Activated T-helper 9 cell treated with anti-CD3 and anti-CD28 coated beads, Interleukin-2, amount 50 U/mL, for 16 hours (primary cell): ENCODE measurements around the gene RGS19.

Source experiments
- DNase-seq: peaks from one replicate; pipeline ENCODE4 v3.0.0-alpha.2; 2020; ENCODE audit warnings: low read depth

RGS19 gene

GRCh38 chr20:64107736-64108457, 28.6 kb upstream of the RGS19 start:
- DNase-seq: no peak

GRCh38 chr20:64106981-64107735, 27.8 kb upstream of the RGS19 start, which contains the start of gene NPBWR2:
Gene NPBWR2, minus strand, starts transcription at chr20:64107565. Its CDS starts 734 bp downstream, at chr20:64106831.
- DNase-seq: no peak

GRCh38 chr20:64106435-64106961, 27.2 kb upstream of the RGS19 start:
- DNase-seq: no peak

GRCh38 chr20:64105846-64106434, 26.6 kb upstream of the RGS19 start:
- no peak for DNase-seq

- no peak for DNase-seq
Observed at GRCh38 chr20:64104667-64105451, 25.5 kb upstream of the RGS19 start.

- no peak for DNase-seq
Observed at GRCh38 chr20:64103871-64104666, 24.8 kb upstream of the RGS19 start.

- DNase-seq: no peak
Observed at GRCh38 chr20:64102647-64103354, 23.5 kb upstream of the RGS19 start.

GRCh38 chr20:64101731-64102621, 22.7 kb upstream of the RGS19 start:
- DNase-seq: peak; percentile 47

GRCh38 chr20:64100946-64101688, 21.8 kb upstream of the RGS19 start:
- no peak for DNase-seq

- DNase-seq: no peak
Observed at GRCh38 chr20:64100566-64100888, 21.2 kb upstream of the RGS19 start.

GRCh38 chr20:64099880-64100565, 20.7 kb upstream of the RGS19 start:
- DNase-seq: no peak

- no peak for DNase-seq
Observed at GRCh38 chr20:64099086-64099786, 19.9 kb upstream of the RGS19 start.

- DNase-seq: no peak
Observed at GRCh38 chr20:64098471-64099013, 19.2 kb upstream of the RGS19 start.

- DNase-seq: no peak
Observed at GRCh38 chr20:64096535-64096934, 17.2 kb upstream of the RGS19 start.

GRCh38 chr20:64095927-64096326, 16.6 kb upstream of the RGS19 start:
- DNase-seq: no peak

GRCh38 chr20:64095455-64095854, 16.1 kb upstream of the RGS19 start:
- no peak for DNase-seq

GRCh38 chr20:64093013-64093503, 13.7 kb upstream of the RGS19 start:
- no peak for DNase-seq
